OCI-LY1 (cell line): ENCODE measurements around the gene EML4.
A peak's percentile ranks its signal among the peaks of the same experiment; 100 is the strongest.

Experiments used
- H2AFZ ChIP-seq: fragments of 200-600 bp; sonication (generic), shearing (Covaris generic); 2 replicates; pipeline ENCODE4 v1.6.0; 2014; ENCODE audit warnings: antibody characterized with exemption, mild to moderate bottlenecking, low read length
- H3F3A ChIP-seq: fragments of 200-600 bp; sonication (generic), shearing (Covaris generic); 2 replicates; pipeline ENCODE4 v1.6.0; 2014; ENCODE audit warnings: mild to moderate bottlenecking, antibody characterized with exemption, low read length, moderate library complexity; ENCODE audit not compliant: insufficient read depth
- H3K27ac ChIP-seq: fragments of 200-600 bp; sonication (generic); 2 replicates; pipeline ENCODE4 v1.5.1; 2014; ENCODE audit warnings: low read length, mixed run types, mild to moderate bottlenecking, low read depth; ENCODE audit not compliant: poor library complexity, severe bottlenecking
- H3K27me3 ChIP-seq: fragments of 200-600 bp; sonication (generic); 2 replicates; pipeline ENCODE4 v1.6.0; 2014; ENCODE audit warnings: antibody characterized with exemption, mild to moderate bottlenecking, low read length, moderate library complexity; ENCODE audit not compliant: insufficient read depth
- H3K36me3 ChIP-seq: fragments of 200-600 bp; sonication (generic); 2 replicates; pipeline ENCODE4 v1.6.1; 2014; ENCODE audit warnings: mild to moderate bottlenecking, antibody characterized with exemption, low read length, moderate library complexity, mixed read lengths; ENCODE audit not compliant: insufficient read depth
- H3K4me1 ChIP-seq: fragments of 200-600 bp; sonication (generic); 2 replicates; pipeline ENCODE4 v1.5.1; 2014; ENCODE audit warnings: mild to moderate bottlenecking, low read length, moderate library complexity; ENCODE audit not compliant: insufficient read depth, severe bottlenecking
- H3K4me2 ChIP-seq: fragments of 200-600 bp; sonication (generic), shearing (Covaris generic); 2 replicates; pipeline ENCODE4 v1.6.1; 2014; ENCODE audit warnings: low read length
- H3K4me3 ChIP-seq: fragments of 200-600 bp; sonication (generic); 2 replicates; pipeline ENCODE4 v1.5.1; 2014; ENCODE audit warnings: low read length, low read depth, mild to moderate bottlenecking, mixed read lengths; ENCODE audit not compliant: poor library complexity, severe bottlenecking
- H3K79me2 ChIP-seq: fragments of 200-600 bp; shearing (Covaris generic); 2 replicates; pipeline ENCODE4 v1.6.1; 2016; ENCODE audit warnings: mixed run types, low read length, mixed read lengths; ENCODE audit not compliant: insufficient read depth
- H3K9ac ChIP-seq: fragments of 200-600 bp; sonication (generic), shearing (Covaris generic); 2 replicates; pipeline ENCODE4 v1.6.1; 2014; ENCODE audit warnings: mild to moderate bottlenecking, low read length, mixed read lengths
- H3K9me2 ChIP-seq: fragments of 200-600 bp; sonication (generic), shearing (Covaris generic); 2 replicates; pipeline ENCODE4 v1.6.1; 2014; ENCODE audit warnings: low read depth, mild to moderate bottlenecking, low read length, mixed read lengths
- H3K9me3 ChIP-seq: fragments of 200-600 bp; shearing (Covaris generic); 2 replicates; pipeline ENCODE4 v1.6.1; 2014; ENCODE audit warnings: low read length, mixed read lengths
- H4K20me1 ChIP-seq: fragments of 200-600 bp; sonication (generic), shearing (Covaris generic); 2 replicates; pipeline ENCODE4 v1.6.0; 2016; ENCODE audit warnings: mild to moderate bottlenecking, low read length; ENCODE audit not compliant: insufficient read depth
- CTCF ChIP-seq: fragments of 200-600 bp; sonication (generic), shearing (Covaris generic); IDR thresholded peaks from 2 replicates; pipeline ENCODE4 v1.5.1; 2017; ENCODE audit warnings: mild to moderate bottlenecking, antibody characterized with exemption, low read length, moderate library complexity, mixed read lengths
- EZH2 ChIP-seq: fragments of 200-600 bp; sonication (generic), shearing (Covaris generic); IDR thresholded peaks from 2 replicates; pipeline ENCODE4 v1.8.0; 2017; ENCODE audit warnings: borderline replicate concordance, mixed run types, mild to moderate bottlenecking, antibody characterized with exemption, low read length, moderate library complexity, mixed read lengths

EML4 gene

DNA sequence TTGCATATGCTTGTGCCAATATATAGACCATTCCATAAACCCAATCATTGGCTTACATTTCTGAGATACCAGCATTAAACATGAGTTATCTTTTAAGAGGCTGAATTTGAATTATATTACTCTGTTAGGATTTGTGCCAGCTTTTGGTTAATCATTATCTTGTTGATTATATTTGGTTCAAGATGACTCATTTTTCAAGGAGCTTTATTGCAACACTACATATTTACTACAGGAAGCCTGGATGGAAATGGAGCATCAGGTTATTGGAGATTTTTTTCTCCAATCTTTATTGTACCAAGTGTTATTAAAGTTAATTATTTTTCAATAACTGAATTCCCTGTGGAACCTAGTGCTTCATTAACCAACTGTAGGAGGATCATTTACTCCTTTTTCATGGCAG lies 26.4 kb downstream of the EML4 start:
- no peak overlapping the region for H3K4me3 ChIP-seq
- no peaks in the 10 kb centered on the region for H3K36me3 ChIP-seq
- no peaks in the 10 kb centered on the region for H3K9me2 ChIP-seq

GRCh38 chr2:42196070-42196402 lies 26.9 kb downstream of the EML4 start:
- Histone ChIP-seq H3K4me1 (peaks cover 7% of the 10 kb centered on the region), H3K36me3 (no peaks in the 10 kb centered on the region), H3K27ac (no peak overlapping the region), H3F3A (no peaks in the 10 kb centered on the region), H3K9me3 (no peaks in the 10 kb centered on the region), H4K20me1 (no peaks in the 10 kb centered on the region), H2AFZ (no peak overlapping the region), H3K27me3 (no peaks in the 10 kb centered on the region), H3K9ac (no peak overlapping the region), H3K4me3 (no peak overlapping the region), H3K4me2 (no peak overlapping the region), H3K79me2 (no peaks in the 10 kb centered on the region), H3K9me2 (no peaks in the 10 kb centered on the region)
- TF ChIP-seq CTCF (no peak), EZH2 (no peak)

More for the DNA sequence above, 26.4 kb downstream of the EML4 start:
- H3K9ac ChIP-seq, result no peak overlapping the region
- H3K4me1 ChIP-seq, result peaks cover 7% of the 10 kb centered on the region
- no peak overlapping the region for H2AFZ ChIP-seq
- H4K20me1 ChIP-seq, result no peaks in the 10 kb centered on the region
- H3K9me3 ChIP-seq, result no peaks in the 10 kb centered on the region
- H3F3A ChIP-seq, result no peaks in the 10 kb centered on the region
- H3K79me2 ChIP-seq, result no peaks in the 10 kb centered on the region
- H3K4me2 ChIP-seq, result no peak overlapping the region
- H3K27ac ChIP-seq, result no peak overlapping the region
- TF ChIP-seq EZH2 (no peak), CTCF (no peak)
- no peaks in the 10 kb centered on the region for H3K27me3 ChIP-seq

- no peaks in the 10 kb centered on the region for H3K36me3 ChIP-seq
- no peaks in the 10 kb centered on the region for H3K9me2 ChIP-seq
- peaks cover 7% of the 10 kb centered on the region for H3K4me1 ChIP-seq
- no peaks in the 10 kb centered on the region for H3K79me2 ChIP-seq
- H3K9me3 ChIP-seq, result no peaks in the 10 kb centered on the region
- H3K4me2 ChIP-seq, result no peak overlapping the region
- H3K27ac ChIP-seq, result no peak overlapping the region
- no peak overlapping the region for H3K4me3 ChIP-seq
- peak; percentile 83 for TF ChIP-seq CTCF
- no peak for TF ChIP-seq EZH2
- H2AFZ ChIP-seq, result no peak overlapping the region
- H3K27me3 ChIP-seq, result no peaks in the 10 kb centered on the region
- no peaks in the 10 kb centered on the region for H4K20me1 ChIP-seq
- H3K9ac ChIP-seq, result no peak overlapping the region
- no peaks in the 10 kb centered on the region for H3F3A ChIP-seq
These were observed 27.5 kb downstream of the EML4 start for GRCh38 chr2:42196403-42197267.
